Adrenal gland (tissue), 5 donors: ENCODE measurements around the gene AGT.

Experiments used
- POLR2A ChIP-seq, 2 donors: fragments of 450-650 bp; IDR thresholded peaks; one replicate each; pipeline ENCODE4 v1.6.1; 2017; ENCODE audit warnings: antibody characterized with exemption in 2 of 2, mild to moderate bottlenecking in 2 of 2, moderate library complexity in 1 of 2
- TF ChIP-seq, protein P1 (sequence below), 6 experiments: fragments of 450-650 bp in 4 of 6; fragments of 200-600 bp in 2 of 6; sonication (generic) in 1 of 6; IDR thresholded peaks; 1 replicate in 5 of 6; 2 replicates in 1 of 6; pipeline versions ENCODE4 v1.5.1 to v1.8.0; 2016 to 2021; ENCODE audit warnings: antibody characterized with exemption in 6 of 6, mild to moderate bottlenecking in 2 of 6, moderate library complexity in 1 of 6
- donor health status: DM: no; HTN: no; CAD: no.

GRCh38 chr1:230706887-230707731 is 6.8 kb downstream of the AGT start:
- TF ChIP-seq, protein P1, sequence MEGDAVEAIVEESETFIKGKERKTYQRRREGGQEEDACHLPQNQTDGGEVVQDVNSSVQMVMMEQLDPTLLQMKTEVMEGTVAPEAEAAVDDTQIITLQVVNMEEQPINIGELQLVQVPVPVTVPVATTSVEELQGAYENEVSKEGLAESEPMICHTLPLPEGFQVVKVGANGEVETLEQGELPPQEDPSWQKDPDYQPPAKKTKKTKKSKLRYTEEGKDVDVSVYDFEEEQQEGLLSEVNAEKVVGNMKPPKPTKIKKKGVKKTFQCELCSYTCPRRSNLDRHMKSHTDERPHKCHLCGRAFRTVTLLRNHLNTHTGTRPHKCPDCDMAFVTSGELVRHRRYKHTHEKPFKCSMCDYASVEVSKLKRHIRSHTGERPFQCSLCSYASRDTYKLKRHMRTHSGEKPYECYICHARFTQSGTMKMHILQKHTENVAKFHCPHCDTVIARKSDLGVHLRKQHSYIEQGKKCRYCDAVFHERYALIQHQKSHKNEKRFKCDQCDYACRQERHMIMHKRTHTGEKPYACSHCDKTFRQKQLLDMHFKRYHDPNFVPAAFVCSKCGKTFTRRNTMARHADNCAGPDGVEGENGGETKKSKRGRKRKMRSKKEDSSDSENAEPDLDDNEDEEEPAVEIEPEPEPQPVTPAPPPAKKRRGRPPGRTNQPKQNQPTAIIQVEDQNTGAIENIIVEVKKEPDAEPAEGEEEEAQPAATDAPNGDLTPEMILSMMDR (IDR thresholded peaks at IDR 0.05): no peak
- no peak for TF ChIP-seq POLR2A (IDR thresholded peaks at IDR 0.05)
